Type B pancreatic cell (in vitro differentiated cells): Measurements from ENCODE around the gene PKNOX2. TPM values are rescaled to one million over a fixed set of nuclear protein-coding genes. Genes with fewer than 3 reads are reported as not detected.

ENCODE experiments used
- DNase-seq: peaks from one replicate; pipeline ENCODE4 v3.0.0; 2021; ENCODE audit warnings: mixed read lengths; ENCODE audit not compliant: unreplicated experiment; ENCODE audit errors: extremely low spot score
- H3K27ac Mint-ChIP-seq: 2 replicates; pipeline ENCODE4 v1.8.0; 2021; ENCODE audit warnings: mild to moderate bottlenecking, mixed read lengths
- H3K27me3 Mint-ChIP-seq: 2 replicates; pipeline ENCODE4 v1.8.0; 2021; ENCODE audit warnings: mixed read lengths
- H3K36me3 Mint-ChIP-seq: 2 replicates; pipeline ENCODE4 v1.8.0; 2021; ENCODE audit warnings: mixed read lengths
- H3K4me1 Mint-ChIP-seq: one replicate; pipeline ENCODE4 v1.8.0; 2021; ENCODE audit warnings: mixed read lengths; ENCODE audit not compliant: unreplicated experiment
- H3K4me3 Mint-ChIP-seq: 2 replicates; pipeline ENCODE4 v1.8.0; 2021; ENCODE audit warnings: mild to moderate bottlenecking, mixed read lengths
- H3K9me3 Mint-ChIP-seq: 2 replicates; pipeline ENCODE4 v1.8.0; 2021; ENCODE audit warnings: mixed read lengths
- total RNA-seq: library from RNA; stranded (reverse); gene quantifications from 2 replicates; pipeline ENCODE4 v1.2.1, GENCODE V29; 2021; ENCODE audit warnings: low replicate concordance
- TF ChIP-seq, protein P1 (sequence below): fragments of 200-600 bp; sonication (generic); conservative IDR thresholded peaks from 2 replicates; pipeline ENCODE4 v1.5.0; 2021; ENCODE audit warnings: antibody characterized with exemption, mild to moderate bottlenecking

PKNOX2 gene
- total RNA-seq, 1 donor from 2014 or later = 15.3 TPM

- Mint-ChIP-seq H3K9me3 (no peaks in the 10 kb centered on the region), H3K4me3 (no peak overlapping the region), H3K27me3 (no peaks in the 10 kb centered on the region), H3K27ac (no peak overlapping the region), H3K4me1 (peaks cover 34% of the 10 kb centered on the region), H3K36me3 (no peaks in the 10 kb centered on the region)
- TF ChIP-seq, protein P1, sequence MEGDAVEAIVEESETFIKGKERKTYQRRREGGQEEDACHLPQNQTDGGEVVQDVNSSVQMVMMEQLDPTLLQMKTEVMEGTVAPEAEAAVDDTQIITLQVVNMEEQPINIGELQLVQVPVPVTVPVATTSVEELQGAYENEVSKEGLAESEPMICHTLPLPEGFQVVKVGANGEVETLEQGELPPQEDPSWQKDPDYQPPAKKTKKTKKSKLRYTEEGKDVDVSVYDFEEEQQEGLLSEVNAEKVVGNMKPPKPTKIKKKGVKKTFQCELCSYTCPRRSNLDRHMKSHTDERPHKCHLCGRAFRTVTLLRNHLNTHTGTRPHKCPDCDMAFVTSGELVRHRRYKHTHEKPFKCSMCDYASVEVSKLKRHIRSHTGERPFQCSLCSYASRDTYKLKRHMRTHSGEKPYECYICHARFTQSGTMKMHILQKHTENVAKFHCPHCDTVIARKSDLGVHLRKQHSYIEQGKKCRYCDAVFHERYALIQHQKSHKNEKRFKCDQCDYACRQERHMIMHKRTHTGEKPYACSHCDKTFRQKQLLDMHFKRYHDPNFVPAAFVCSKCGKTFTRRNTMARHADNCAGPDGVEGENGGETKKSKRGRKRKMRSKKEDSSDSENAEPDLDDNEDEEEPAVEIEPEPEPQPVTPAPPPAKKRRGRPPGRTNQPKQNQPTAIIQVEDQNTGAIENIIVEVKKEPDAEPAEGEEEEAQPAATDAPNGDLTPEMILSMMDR = no peak
- no peak for DNase-seq
These were observed 285.0 kb downstream of the PKNOX2 start for GRCh38 chr11:125449565-125449964.

GRCh38 chr11:125451400-125452124 lies 287.0 kb downstream of the PKNOX2 start:
- peak; percentile 76 for DNase-seq
- Mint-ChIP-seq H3K27me3 (no peaks in the 10 kb centered on the region), H3K9me3 (no peaks in the 10 kb centered on the region), H3K36me3 (no peaks in the 10 kb centered on the region), H3K4me1 (peaks cover 30% of the 10 kb centered on the region), H3K27ac (peak overlapping the region; percentile 61), H3K4me3 (peak overlapping the region; percentile 57)
- TF ChIP-seq, protein P1 = no peak

GRCh38 chr11:125452125-125452470 lies 287.5 kb downstream of the PKNOX2 start:
- Mint-ChIP-seq H3K36me3 (no peaks in the 10 kb centered on the region), H3K27me3 (no peaks in the 10 kb centered on the region), H3K27ac (peak overlapping the region; percentile 29), H3K4me3 (no peak overlapping the region), H3K9me3 (no peaks in the 10 kb centered on the region), H3K4me1 (peaks cover 30% of the 10 kb centered on the region)
- DNase-seq = no peak
- TF ChIP-seq, protein P1 = no peak

- Mint-ChIP-seq H3K27me3 (no peaks in the 10 kb centered on the region), H3K4me1 (peaks cover 33% of the 10 kb centered on the region), H3K9me3 (no peaks in the 10 kb centered on the region), H3K36me3 (no peaks in the 10 kb centered on the region), H3K4me3 (no peak overlapping the region), H3K27ac (no peak overlapping the region)
- DNase-seq = peak; percentile 44
- TF ChIP-seq, protein P1 = no peak
These were observed 289.5 kb downstream of the PKNOX2 start for GRCh38 chr11:125454047-125454446.

- H3K27me3 Mint-ChIP-seq = no peaks in the 10 kb centered on the region
- no peaks in the 10 kb centered on the region for H3K9me3 Mint-ChIP-seq
- H3K4me1 Mint-ChIP-seq = peaks cover 28% of the 10 kb centered on the region
- no peak overlapping the region for H3K4me3 Mint-ChIP-seq
- DNase-seq = peak; percentile 43
- H3K27ac Mint-ChIP-seq = no peak overlapping the region
- no peaks in the 10 kb centered on the region for H3K36me3 Mint-ChIP-seq
- TF ChIP-seq, protein P1 = no peak
These were observed 291.3 kb downstream of the PKNOX2 start for GRCh38 chr11:125455851-125456250.
